ENCODE results near the gene PABPN1L.

- TF ChIP-seq ZNF552 (CRISPR knock-in tag; IDR thresholded peaks at IDR 0.05; ENCODE audit: borderline replicate concordance) (no peak), ZNF33A (CRISPR knock-in tag; IDR thresholded peaks at IDR 0.05; ENCODE audit: borderline replicate concordance) (no peak), ZNF609 (CRISPR knock-in tag; IDR thresholded peaks at IDR 0.05; ENCODE audit: borderline replicate concordance) (no peak)
These were observed 33.6 kb upstream of the PABPN1L start for GRCh38 chr16:88899901-88900661.

Measured in HepG2 (cell line).